DMS79 treated with DMSO at 0.1 percent for 48 hours (cell line): Measurements from ENCODE around the gene NDUFB5.
A peak's percentile ranks its signal among the peaks of the same experiment; 100 is the strongest.

ENCODE experiments used
- DNase-seq: peaks from one replicate; lab custom pipeline; 2025; lab: John Stamatoyannopoulos, UW

Gene NDUFB5

DNA sequence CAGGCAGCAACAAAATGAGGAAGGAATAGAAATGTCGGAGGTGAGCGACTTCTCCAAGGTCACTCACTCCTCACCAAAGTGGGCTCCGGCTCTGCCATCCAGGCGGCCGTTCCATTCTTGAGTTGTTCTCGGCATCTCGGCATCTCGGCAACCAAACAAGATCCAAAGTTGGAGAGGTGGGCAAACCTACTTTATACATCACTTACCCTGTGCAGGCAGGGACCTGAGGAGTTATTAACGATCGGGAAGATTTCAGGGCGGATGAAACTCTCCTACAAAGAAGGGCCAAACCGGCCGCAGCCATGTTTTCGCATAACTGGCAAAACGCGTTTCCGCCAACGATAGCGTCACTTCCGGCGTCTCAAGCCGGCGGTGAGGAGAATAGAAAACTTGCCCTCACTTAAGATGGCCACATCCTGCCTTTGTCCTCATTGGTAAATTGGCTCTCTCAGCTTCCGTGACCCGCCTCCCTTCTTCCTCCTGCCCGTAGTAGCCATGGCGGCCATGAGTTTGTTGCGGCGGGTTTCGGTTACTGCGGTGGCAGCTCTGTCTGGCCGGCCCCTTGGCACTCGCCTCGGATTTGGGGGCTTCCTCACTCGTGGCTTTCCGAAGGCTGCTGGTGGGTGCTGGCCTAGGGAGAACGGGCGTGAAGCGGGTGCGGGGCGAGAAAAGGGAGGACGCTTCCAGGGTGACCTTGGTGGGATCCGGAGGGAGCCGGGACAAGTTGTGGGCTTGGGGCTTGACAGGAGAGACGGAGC lies at the start of gene NDUFB5, which contains the start of gene MRPL47:
TSS of gene NDUFB5 (plus strand) at position 474 of the 758 bp plus-strand sequence. CDS start at position 496, 22 bp downstream.
TSS of gene MRPL47 (minus strand) at position 318 of the 758 bp plus-strand sequence. CDS start at position 304, 14 bp downstream.
- DNase-seq, result peak; percentile 98

DNA sequence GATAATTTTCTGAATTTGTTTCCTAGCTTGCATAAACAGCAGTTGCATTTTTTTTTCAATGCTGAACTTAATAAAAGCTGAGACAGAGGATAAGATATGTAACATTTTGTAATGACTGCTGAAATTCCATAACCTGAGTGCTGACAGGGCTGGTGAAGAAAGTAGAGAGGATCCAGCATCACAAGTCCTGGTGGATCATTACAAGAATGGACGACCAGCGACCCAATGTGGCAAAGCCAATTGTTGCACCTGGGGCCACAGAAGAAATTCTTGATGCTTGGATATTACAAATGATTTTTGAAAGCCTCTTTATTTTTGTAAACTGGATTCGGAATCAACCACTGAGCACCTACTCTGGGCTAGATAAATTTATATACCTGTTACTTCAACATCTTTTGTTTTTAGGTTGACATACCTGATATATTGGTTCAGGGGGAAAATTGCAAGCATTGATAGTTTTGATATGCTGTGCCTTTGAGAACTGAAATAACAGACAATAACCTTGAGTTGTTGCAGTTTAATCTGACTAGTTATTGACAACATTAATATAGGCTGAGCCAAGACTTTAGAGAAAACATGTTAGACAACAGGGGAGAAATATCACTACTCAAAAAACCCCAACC lies 45.7 kb upstream of the NDUFB5 start:
- DNase-seq, result peak; percentile 52

DNA sequence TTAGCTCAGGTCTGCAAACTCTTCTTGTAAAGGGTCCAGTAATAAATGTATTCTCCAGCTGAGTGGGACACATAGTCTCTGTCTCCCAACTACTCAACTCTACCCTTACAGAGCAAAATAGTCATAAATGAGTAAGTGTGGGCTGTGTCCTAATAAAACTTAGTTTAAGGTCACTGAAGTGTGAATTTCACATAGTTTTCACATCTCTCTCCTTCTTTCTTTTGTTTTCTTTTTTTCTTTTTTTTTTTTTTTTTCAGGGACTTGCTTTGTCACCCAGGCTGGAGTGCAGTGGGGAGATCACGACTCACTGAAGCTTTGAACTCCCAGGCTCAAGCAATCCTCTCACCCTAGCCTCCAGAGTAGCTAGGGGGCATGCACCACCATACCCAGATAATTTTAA lies 43.8 kb upstream of the NDUFB5 start:
- DNase-seq, result no peak

DNA sequence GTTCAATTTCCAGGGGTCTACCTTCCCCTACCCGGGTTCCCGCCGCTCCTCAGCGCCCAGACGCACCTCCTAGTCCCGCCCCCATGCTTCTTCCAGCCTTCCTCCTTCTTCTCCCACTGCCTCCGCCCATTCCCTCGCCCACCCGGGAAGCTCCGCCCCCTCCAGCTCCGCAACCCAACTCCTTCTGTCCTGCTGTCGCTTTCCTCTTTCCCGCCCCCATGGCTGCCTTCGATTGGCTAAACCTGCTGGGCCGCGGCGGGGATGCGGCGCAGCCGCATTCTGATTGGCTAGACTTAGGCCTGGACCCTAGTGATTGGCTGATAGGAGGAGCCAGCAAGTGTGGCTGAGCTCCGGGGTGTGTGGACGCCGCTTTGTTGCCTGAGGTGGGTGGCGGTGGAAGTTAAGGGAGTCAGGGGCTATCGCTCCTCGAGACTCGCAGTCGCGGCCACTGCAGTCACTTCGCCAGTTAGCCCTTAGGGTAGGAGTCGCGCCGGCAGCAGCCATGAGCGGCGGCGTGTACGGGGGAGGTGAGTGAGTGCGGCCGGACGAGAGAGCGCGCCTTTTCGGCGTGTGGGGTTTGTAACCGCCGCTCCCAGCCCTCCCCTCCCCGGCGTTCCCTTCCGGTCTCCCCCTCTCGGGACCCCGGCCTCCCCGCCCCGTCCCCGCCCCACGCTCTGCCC lies 41.9 kb upstream of the NDUFB5 start, which contains the start of gene ACTL6A:
TSS of gene ACTL6A (plus strand) at position 336 of the 680 bp plus-strand sequence. CDS start at position 503, 167 bp downstream.
- DNase-seq, result peak; percentile 99

DNA sequence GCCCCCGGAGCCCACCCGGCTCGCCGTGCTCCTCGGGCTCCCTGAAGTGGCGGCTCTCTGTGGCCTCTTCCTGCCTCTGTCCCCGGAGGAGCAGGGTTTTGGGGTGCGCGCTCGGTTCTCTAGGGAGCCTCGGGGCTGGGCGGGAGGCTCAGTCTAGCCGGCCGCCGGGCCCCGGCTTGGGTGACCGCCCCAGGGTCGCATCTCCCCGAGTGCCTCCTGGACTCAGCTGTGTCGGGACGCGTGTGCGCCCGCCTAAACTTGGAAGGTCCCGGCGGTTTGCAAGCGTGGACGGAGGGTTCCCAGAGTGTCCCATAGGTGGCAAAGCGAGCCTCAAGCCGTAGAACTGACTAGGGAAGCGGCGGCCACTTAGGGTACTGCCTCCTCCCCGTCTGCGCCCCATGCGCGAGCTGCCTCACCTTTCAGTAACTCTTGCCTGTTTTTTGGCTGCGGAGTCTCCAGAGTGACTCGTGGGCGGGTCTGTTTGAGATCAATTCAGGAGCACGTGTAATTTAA lies 41.3 kb upstream of the NDUFB5 start:
- peak; percentile 68 for DNase-seq

DNA sequence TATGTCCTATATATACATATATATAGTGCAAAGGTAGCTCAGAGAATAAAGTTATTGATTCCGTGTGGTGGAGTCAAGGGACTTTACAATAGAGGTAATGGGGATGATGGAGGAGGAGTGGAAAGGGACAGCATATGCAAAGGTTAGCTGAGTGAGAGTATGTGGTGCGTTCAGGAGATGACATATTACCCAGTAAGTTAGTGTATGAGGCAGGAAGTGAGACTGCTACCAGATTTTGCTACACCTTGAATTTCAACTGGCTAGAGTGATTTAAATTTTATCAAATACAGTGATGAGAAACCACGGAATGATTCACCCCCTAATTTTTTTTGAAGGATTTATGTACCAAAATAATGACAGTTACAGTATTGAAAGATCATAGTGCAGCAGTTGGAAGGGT lies 39.1 kb upstream of the NDUFB5 start:
- no peak for DNase-seq

DNA sequence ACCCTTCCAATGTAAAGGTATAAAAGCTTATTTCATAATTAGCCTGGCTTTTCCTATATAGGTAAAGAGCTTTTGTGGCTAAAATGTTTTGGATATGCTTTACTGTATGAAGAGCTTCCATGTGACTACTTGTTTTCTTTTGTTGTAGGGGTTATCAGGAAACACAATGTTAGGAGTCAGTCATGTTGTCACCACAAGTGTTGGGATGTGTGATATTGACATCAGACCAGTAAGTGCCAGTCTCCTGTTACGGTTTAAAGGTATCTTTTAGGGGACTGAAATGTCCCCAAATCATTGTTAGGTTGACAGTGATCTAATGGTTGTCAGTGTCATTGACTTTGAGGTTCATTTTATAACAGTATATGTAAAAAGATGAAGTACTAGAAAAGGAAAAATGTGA lies 23.6 kb upstream of the NDUFB5 start:
- DNase-seq, result no peak

DNA sequence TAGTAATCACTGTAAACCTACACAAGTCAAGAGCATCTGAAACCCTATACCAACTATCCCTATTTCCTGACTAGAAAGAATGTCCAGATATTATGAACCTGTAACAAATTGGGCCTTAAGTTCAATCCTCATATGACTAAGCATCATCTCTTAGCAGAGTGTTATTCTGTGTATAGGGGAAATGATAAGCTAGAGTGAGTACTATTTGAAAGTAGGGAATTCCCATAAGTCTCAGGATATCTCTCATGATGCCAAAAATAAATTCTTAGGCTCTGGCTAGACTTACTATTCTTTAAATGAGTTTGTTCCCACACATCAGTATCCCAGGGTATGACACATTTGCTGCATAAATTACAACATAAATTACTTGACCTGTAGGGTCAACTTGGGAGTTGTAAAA lies 15.5 kb upstream of the NDUFB5 start:
- no peak for DNase-seq

DNA sequence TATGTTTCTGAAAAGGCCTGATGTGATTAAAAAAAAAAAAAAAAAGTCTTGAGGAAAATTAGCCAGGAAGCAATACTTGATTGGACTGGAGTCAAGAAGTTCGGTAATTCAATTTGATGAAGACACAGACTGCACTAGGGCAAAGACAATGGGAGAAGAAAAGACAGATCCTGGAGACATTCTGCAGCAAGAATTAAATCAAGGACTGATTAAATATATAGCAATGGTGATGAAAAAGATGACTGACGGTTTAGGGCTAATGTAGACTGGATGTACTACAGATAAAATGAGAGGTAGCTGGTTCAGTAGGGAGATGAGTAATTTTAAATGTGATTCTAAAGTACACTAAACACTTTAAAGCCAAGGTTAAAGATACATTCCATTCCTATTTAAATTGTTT lies 13.9 kb upstream of the NDUFB5 start:
- no peak for DNase-seq

DNA sequence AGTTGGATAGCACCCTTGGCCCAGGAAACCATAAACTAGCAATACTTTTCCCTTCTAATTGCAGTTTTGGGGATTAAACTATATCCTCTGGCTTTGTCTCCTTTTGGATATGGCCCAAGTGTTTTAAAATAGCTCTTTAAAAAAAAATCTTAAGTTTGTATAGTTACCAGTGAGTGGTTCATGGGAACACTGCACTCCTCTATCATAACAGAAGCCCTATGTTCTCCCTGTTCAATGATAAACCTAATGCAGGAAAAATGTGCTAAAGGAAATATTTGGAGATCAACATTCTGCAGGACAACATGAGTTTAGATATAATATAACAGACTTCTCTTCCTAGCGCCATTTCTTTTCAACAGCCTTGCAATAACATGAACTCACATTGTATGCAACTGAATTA lies 13.3 kb upstream of the NDUFB5 start:
- DNase-seq, result no peak

DNA sequence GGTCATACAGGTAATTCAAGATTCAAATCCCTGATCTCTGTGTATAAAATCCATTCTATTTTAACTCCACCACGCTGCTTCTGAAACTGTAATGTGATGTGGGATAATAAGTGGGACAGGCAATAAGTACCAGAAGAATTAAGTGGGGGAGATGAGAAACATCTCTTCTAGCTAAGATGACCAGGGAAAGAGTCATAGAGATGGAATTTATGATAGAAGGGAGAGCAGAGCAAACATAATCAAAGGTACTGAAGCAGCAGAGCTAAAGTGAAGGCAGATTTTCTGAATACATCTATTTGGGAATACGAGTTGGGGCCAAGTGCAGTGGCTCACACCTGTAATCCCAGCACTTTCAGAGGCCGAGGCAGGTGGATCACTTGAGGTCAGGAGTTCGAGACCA lies 5.1 kb upstream of the NDUFB5 start:
- DNase-seq, result no peak

DNA sequence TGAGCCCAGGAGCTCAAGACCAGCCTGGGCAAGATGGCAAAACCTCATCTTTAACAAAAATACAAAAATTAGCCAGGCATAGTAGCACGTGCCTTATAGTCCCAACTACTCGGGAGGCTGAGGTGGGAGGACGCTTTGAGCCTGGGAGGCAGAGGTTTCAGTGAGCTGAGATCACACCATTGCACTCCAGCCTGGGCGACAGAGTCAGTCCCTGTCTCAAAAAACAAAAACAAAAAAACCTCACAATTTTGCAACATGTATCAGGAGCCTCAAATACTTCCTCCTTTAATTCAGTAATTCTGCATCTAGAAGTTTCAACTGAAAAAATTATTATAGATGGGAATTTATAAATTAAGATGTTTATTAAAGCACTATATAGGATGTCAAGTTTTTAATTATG lies 1.3 kb upstream of the NDUFB5 start:
- no peak for DNase-seq

DNA sequence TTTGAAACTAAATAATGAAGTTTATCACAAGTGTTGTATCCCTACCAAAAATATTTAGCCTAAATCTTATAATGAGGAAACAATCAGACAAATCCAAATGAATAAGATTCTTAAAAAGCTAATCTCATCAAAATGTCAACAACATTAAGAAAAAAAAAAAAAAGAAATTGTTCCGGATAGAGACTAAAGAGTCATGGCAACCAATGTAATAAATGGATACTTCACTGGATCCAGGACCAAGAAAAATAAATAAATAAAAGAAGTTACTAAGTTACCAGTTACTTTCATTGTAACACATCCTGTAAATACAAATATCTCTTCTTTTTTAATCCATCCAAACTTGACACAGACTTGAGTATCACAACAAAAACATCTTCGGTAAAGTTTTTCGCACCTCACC lies 763 bp upstream of the NDUFB5 start:
- no peak for DNase-seq

DNA sequence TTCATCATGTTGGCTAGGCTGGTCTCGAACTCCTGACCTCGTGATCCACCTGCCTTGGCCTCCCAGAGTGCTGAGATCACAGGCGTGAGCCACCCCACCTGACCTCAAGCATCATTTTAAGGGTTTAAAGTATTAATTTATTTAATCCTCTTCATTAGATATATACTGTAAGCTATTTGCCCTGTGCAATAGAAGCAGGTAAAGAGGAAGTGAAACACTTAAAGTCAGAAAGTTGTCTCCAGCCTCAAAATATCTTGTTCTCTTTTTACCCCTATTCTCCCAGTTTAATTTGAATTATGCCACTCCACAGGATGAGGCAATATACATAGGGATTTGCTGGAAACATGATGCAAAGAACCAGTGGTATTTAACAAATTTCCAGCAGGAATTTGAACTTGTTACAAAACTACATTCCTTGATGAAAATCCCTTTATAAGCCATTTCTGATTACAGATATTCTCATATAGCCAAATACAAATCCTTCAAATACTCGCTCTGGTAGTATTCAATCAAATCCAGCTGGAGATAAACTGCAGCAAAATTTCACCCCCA lies 2.0 kb downstream of the NDUFB5 start:
- no peak for DNase-seq

DNA sequence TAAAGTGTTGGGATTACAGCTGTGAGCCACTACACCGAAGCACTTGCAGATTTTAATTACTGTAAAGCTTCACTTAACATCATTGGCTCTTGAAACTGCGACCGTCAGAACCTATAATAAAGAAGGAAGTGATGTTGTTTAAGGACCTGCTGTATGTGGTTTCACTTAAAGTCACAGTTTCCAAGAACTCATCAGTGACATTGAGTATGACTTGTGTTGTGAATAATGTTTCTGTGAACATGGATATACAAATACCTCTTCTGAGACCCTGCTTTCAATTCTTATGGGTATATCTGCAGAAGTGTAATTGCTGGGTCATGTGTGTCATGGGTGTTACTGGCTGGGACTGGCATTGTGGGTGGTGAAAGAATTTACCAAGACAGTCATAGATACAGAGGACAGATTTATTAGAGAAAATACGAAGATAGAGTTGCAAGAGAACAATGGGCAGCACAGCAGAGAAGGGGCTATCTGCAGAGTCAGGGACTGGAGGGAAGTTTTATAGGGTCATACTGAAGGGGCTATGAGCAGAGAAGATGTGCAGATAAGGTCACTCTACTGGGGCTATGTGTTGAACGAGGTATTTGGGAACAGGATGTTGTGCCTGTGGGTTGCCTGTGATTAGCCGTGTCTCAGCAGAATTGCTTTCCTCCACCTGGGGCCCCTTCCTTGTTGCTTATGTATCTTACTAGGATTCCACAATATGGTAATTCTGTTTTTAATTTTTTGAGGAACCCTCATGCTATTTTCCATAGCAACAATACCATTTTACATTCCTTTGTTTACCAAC lies 4.5 kb downstream of the NDUFB5 start:
- peak; percentile 4 for DNase-seq

DNA sequence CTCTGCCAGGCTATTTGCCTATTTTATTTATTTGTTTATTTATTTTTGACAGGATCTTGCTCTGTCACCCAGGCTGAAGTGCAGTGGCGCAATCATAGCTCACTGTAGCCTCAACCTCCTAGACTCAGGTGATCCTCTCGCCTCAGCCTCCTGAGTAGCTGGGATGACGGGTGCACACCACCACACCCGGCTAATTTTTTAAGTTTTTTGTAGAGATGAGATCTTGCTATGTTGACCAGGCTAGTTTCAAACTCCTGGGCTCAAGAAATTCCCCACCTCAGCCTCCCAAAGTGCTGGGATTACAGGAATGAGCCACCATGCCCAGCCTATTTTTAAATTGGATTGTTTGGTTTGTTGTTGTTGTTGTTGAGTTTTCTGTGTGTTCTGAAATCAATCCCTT lies 5.5 kb downstream of the NDUFB5 start:
- no peak for DNase-seq

DNA sequence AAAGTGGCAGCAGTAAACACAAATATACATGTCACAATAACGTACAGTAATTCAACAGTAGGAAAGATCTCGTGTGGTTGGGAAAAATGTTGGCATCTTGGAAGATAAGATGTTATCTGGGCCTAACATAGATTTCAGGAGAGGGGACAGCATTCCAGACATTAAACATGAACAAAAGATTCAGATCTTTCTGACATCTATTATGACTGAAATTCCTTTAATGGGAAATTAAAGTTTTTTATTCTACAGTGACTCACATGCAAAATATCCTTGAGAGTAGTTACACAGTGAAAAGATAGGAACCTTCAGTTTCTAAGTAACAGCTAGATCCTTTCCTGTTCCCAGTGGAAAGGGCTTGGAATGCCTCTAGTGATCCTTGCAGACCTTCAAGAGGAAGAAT lies 9.2 kb downstream of the NDUFB5 start:
- no peak for DNase-seq

DNA sequence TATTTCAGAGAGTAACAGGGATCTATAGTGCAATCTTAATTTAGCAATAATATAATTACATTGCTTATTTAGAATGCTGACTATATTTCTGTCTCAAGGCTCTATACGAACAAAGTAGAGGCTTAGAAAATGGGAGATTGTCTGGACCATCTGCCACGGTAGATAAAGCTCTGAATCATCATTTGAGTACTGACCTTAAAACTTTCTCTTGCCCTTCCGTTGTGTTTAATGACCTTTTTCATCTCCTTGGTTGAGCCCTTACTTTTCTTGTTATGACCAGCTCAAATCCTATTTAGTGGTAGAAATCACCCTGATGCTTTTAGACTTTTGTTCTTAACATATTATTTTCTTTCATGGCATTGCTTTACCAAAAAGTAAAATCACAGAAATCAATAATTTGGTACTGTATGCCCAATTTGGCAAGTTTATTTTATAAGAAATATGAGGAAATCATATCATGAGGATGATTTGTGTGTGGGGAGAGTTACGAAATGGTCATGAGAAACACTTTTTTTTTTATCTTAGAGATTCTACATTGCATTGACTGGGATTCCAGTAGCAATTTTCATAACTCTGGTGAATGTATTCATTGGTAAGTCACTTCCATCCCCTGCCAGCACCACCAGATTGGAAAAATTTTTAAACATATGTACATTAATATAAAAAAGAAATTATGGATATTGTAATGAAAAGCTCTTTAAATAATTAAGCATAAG lies 11.0 kb downstream of the NDUFB5 start:
- no peak for DNase-seq

DNA sequence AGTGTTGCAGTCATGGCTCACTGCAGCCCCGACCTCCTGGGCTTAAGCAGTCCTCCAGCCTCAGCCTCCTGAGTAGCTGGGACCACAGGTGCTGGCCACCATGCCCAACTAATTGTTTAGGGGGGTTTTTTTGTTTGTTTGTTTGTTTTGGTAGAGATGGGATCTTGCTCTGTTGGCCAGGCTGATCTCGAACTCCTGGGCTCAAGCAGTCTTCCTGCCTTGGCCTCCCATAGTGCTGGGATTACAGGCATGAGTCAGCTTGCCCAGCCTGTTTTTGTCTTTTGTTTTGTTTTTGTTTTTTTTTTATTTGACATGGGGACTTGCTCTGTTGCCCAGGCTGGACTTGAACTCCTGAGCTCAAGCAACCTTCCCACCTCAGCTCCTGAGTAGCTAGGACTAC lies 17.4 kb downstream of the NDUFB5 start:
- no peak for DNase-seq

DNA sequence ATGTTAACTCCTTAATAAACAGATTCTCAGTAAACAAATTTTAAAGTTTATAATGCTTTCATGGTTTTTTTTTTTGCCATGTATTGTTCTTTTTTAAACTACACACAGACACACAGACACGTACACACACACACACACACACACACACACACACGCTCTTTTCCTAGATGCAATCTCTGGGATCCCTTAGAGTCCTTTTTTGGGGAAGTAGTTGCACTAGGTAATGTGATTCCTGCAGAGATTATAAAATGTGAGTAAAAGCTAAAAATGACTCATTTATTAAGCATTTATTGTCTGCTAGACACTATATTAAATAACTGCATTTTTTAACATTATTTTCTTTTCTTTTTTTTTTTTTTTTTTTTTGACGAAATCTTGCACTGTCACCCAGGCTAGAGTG lies 19.9 kb downstream of the NDUFB5 start:
- no peak for DNase-seq
